OCI-LY1 (cell line): Measurements from ENCODE around the gene RPP38.

Experiments
- H2AFZ ChIP-seq: fragments of 200-600 bp; sonication (generic), shearing (Covaris generic); 2 replicates; pipeline ENCODE4 v1.6.0; 2014; ENCODE audit warnings: antibody characterized with exemption, mild to moderate bottlenecking, low read length
- H3F3A ChIP-seq: fragments of 200-600 bp; sonication (generic), shearing (Covaris generic); 2 replicates; pipeline ENCODE4 v1.6.0; 2014; ENCODE audit warnings: mild to moderate bottlenecking, antibody characterized with exemption, low read length, moderate library complexity; ENCODE audit not compliant: insufficient read depth
- H3K27ac ChIP-seq: fragments of 200-600 bp; sonication (generic); 2 replicates; pipeline ENCODE4 v1.5.1; 2014; ENCODE audit warnings: low read length, mixed run types, mild to moderate bottlenecking, low read depth; ENCODE audit not compliant: poor library complexity, severe bottlenecking
- H3K27me3 ChIP-seq: fragments of 200-600 bp; sonication (generic); 2 replicates; pipeline ENCODE4 v1.6.0; 2014; ENCODE audit warnings: antibody characterized with exemption, mild to moderate bottlenecking, low read length, moderate library complexity; ENCODE audit not compliant: insufficient read depth
- H3K36me3 ChIP-seq: fragments of 200-600 bp; sonication (generic); 2 replicates; pipeline ENCODE4 v1.6.1; 2014; ENCODE audit warnings: mild to moderate bottlenecking, antibody characterized with exemption, low read length, moderate library complexity, mixed read lengths; ENCODE audit not compliant: insufficient read depth
- H3K4me1 ChIP-seq: fragments of 200-600 bp; sonication (generic); 2 replicates; pipeline ENCODE4 v1.5.1; 2014; ENCODE audit warnings: mild to moderate bottlenecking, low read length, moderate library complexity; ENCODE audit not compliant: insufficient read depth, severe bottlenecking
- H3K4me2 ChIP-seq: fragments of 200-600 bp; sonication (generic), shearing (Covaris generic); 2 replicates; pipeline ENCODE4 v1.6.1; 2014; ENCODE audit warnings: low read length
- H3K4me3 ChIP-seq: fragments of 200-600 bp; sonication (generic); 2 replicates; pipeline ENCODE4 v1.5.1; 2014; ENCODE audit warnings: low read length, low read depth, mild to moderate bottlenecking, mixed read lengths; ENCODE audit not compliant: poor library complexity, severe bottlenecking
- H3K79me2 ChIP-seq: fragments of 200-600 bp; shearing (Covaris generic); 2 replicates; pipeline ENCODE4 v1.6.1; 2016; ENCODE audit warnings: mixed run types, low read length, mixed read lengths; ENCODE audit not compliant: insufficient read depth
- H3K9ac ChIP-seq: fragments of 200-600 bp; sonication (generic), shearing (Covaris generic); 2 replicates; pipeline ENCODE4 v1.6.1; 2014; ENCODE audit warnings: mild to moderate bottlenecking, low read length, mixed read lengths
- H3K9me2 ChIP-seq: fragments of 200-600 bp; sonication (generic), shearing (Covaris generic); 2 replicates; pipeline ENCODE4 v1.6.1; 2014; ENCODE audit warnings: low read depth, mild to moderate bottlenecking, low read length, mixed read lengths
- H3K9me3 ChIP-seq: fragments of 200-600 bp; shearing (Covaris generic); 2 replicates; pipeline ENCODE4 v1.6.1; 2014; ENCODE audit warnings: low read length, mixed read lengths
- H4K20me1 ChIP-seq: fragments of 200-600 bp; sonication (generic), shearing (Covaris generic); 2 replicates; pipeline ENCODE4 v1.6.0; 2016; ENCODE audit warnings: mild to moderate bottlenecking, low read length; ENCODE audit not compliant: insufficient read depth
- EZH2 ChIP-seq: fragments of 200-600 bp; sonication (generic), shearing (Covaris generic); IDR thresholded peaks from 2 replicates; pipeline ENCODE4 v1.8.0; 2017; ENCODE audit warnings: borderline replicate concordance, mixed run types, mild to moderate bottlenecking, antibody characterized with exemption, low read length, moderate library complexity, mixed read lengths
- TF ChIP-seq, protein P1 (sequence below): fragments of 200-600 bp; sonication (generic), shearing (Covaris generic); IDR thresholded peaks from 2 replicates; pipeline ENCODE4 v1.5.1; 2017; ENCODE audit warnings: mild to moderate bottlenecking, antibody characterized with exemption, low read length, moderate library complexity, mixed read lengths

The RPP38 gene

GRCh38 chr10:15053061-15053460, 44.1 kb upstream of the RPP38 start:
- Histone ChIP-seq H4K20me1 (no peaks in the 10 kb centered on the region), H3K9me3 (no peaks in the 10 kb centered on the region), H3K4me2 (no peak overlapping the region), H3K4me3 (no peak overlapping the region), H3K9me2 (no peaks in the 10 kb centered on the region), H3K9ac (no peak overlapping the region), H3K36me3 (no peaks in the 10 kb centered on the region), H3K79me2 (no peaks in the 10 kb centered on the region), H3K27me3 (no peaks in the 10 kb centered on the region), H2AFZ (no peak overlapping the region), H3K4me1 (no peaks in the 10 kb centered on the region), H3K27ac (no peak overlapping the region), H3F3A (no peaks in the 10 kb centered on the region)
- TF ChIP-seq, protein P1, sequence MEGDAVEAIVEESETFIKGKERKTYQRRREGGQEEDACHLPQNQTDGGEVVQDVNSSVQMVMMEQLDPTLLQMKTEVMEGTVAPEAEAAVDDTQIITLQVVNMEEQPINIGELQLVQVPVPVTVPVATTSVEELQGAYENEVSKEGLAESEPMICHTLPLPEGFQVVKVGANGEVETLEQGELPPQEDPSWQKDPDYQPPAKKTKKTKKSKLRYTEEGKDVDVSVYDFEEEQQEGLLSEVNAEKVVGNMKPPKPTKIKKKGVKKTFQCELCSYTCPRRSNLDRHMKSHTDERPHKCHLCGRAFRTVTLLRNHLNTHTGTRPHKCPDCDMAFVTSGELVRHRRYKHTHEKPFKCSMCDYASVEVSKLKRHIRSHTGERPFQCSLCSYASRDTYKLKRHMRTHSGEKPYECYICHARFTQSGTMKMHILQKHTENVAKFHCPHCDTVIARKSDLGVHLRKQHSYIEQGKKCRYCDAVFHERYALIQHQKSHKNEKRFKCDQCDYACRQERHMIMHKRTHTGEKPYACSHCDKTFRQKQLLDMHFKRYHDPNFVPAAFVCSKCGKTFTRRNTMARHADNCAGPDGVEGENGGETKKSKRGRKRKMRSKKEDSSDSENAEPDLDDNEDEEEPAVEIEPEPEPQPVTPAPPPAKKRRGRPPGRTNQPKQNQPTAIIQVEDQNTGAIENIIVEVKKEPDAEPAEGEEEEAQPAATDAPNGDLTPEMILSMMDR: no peak
- TF ChIP-seq EZH2: no peak

DNA sequence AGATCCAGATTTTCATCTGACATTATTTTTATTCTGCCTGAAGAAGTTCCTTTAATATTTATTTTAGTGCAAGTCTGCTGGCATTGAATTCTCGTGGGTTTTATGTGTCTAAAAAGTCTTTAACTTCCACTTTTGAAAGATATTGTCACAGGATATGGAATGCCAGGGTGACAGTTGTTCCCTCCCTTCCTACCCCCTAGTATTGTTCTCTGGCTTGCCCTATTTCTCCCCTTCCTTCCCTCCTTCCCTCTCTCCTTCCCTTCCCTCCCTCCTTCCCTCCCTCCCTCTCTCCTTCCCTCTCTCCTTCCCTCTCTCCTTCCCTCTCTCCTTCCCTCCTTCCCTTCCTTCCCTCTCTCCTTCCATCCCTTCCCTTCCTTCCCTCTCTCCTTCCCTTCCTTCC, 38.5 kb upstream of the RPP38 start:
- no peak overlapping the region for H3K27ac ChIP-seq
- H3K79me2 ChIP-seq: no peaks in the 10 kb centered on the region
- H3K4me3 ChIP-seq: no peak overlapping the region
- H3K9me3 ChIP-seq: no peaks in the 10 kb centered on the region
- no peak overlapping the region for H2AFZ ChIP-seq
- H3K4me1 ChIP-seq: no peaks in the 10 kb centered on the region
- H3K9ac ChIP-seq: no peak overlapping the region
- no peaks in the 10 kb centered on the region for H3K27me3 ChIP-seq
- H3K9me2 ChIP-seq: no peaks in the 10 kb centered on the region
- no peaks in the 10 kb centered on the region for H4K20me1 ChIP-seq
- H3K36me3 ChIP-seq: no peaks in the 10 kb centered on the region
- H3K4me2 ChIP-seq: no peak overlapping the region
- TF ChIP-seq, protein P1: no peak
- no peak for TF ChIP-seq EZH2
- H3F3A ChIP-seq: no peaks in the 10 kb centered on the region

GRCh38 chr10:15059914-15060313, 37.2 kb upstream of the RPP38 start:
- Histone ChIP-seq H2AFZ (no peak overlapping the region), H3F3A (no peaks in the 10 kb centered on the region), H3K4me3 (no peak overlapping the region), H3K9ac (no peak overlapping the region), H4K20me1 (no peaks in the 10 kb centered on the region), H3K9me3 (no peaks in the 10 kb centered on the region), H3K27ac (no peak overlapping the region), H3K9me2 (no peaks in the 10 kb centered on the region), H3K36me3 (no peaks in the 10 kb centered on the region), H3K79me2 (no peaks in the 10 kb centered on the region), H3K4me1 (no peaks in the 10 kb centered on the region), H3K4me2 (no peak overlapping the region), H3K27me3 (no peaks in the 10 kb centered on the region)
- no peak for TF ChIP-seq EZH2
- TF ChIP-seq, protein P1: no peak
